ENCODE results near the gene ERMARD.

The ERMARD gene

GRCh38 chr6:169720207-169720855, 31.1 kb upstream of the ERMARD start:
- no peaks in the 10 kb centered on the region for H3K27me3 ChIP-seq (ENCODE audit: control insufficient read depth in 1 of 2, insufficient read depth in 2 of 2, low read length in 2 of 2)
- H3K4me1 ChIP-seq (ENCODE audit: control insufficient read depth in 1 of 2, insufficient read depth in 2 of 2, low read length in 2 of 2), result peaks cover 14 to 20% of the 10 kb centered on the region in 2 donors
- H3K9ac ChIP-seq (ENCODE audit: low read depth in 1 of 2, low read length in 2 of 2), result no peak overlapping the region
- peaks cover 0 to 13% of the 10 kb centered on the region in 2 donors for H3K36me3 ChIP-seq (ENCODE audit: control insufficient read depth in 1 of 2, insufficient read depth in 2 of 2, low read length in 2 of 2)
- H3K27ac ChIP-seq (ENCODE audit: low read depth, low read length), result no peak overlapping the region
- no peak overlapping the region for H3K4me3 ChIP-seq (ENCODE audit: low read depth in 1 of 2, low read length in 2 of 2)
- H3K9me3 ChIP-seq (ENCODE audit: control insufficient read depth in 1 of 2, low read length in 2 of 2), result no peaks in the 10 kb centered on the region

GRCh38 chr6:169722362-169723199, 28.8 kb upstream of the ERMARD start:
- Histone ChIP-seq H3K4me3 (ENCODE audit: low read depth in 1 of 2, low read length in 2 of 2) (peak overlapping the region; percentile 72 to 93), H3K9ac (ENCODE audit: low read depth in 1 of 2, low read length in 2 of 2) (peak overlapping the region; percentile 77 to 85), H3K27ac (ENCODE audit: low read depth, low read length) (peak overlapping the region; percentile 7), H3K4me1 (ENCODE audit: control insufficient read depth in 1 of 2, insufficient read depth in 2 of 2, low read length in 2 of 2) (peaks cover 19 to 21% of the 10 kb centered on the region in 2 donors), H3K27me3 (ENCODE audit: control insufficient read depth in 1 of 2, insufficient read depth in 2 of 2, low read length in 2 of 2) (no peaks in the 10 kb centered on the region), H3K36me3 (ENCODE audit: control insufficient read depth in 1 of 2, insufficient read depth in 2 of 2, low read length in 2 of 2) (no peaks in the 10 kb centered on the region), H3K9me3 (ENCODE audit: control insufficient read depth in 1 of 2, low read length in 2 of 2) (no peaks in the 10 kb centered on the region)

- Histone ChIP-seq H3K27ac (ENCODE audit: low read depth, low read length) (peak overlapping the region; percentile 82), H3K4me3 (ENCODE audit: low read depth in 1 of 2, low read length in 2 of 2) (peak overlapping the region; percentile 72 to 93), H3K4me1 (ENCODE audit: control insufficient read depth in 1 of 2, insufficient read depth in 2 of 2, low read length in 2 of 2) (peaks cover 19 to 21% of the 10 kb centered on the region in 2 donors), H3K9ac (ENCODE audit: low read depth in 1 of 2, low read length in 2 of 2) (peak overlapping the region; percentile 77 to 85), H3K36me3 (ENCODE audit: control insufficient read depth in 1 of 2, insufficient read depth in 2 of 2, low read length in 2 of 2) (no peaks in the 10 kb centered on the region), H3K27me3 (ENCODE audit: control insufficient read depth in 1 of 2, insufficient read depth in 2 of 2, low read length in 2 of 2) (no peaks in the 10 kb centered on the region), H3K9me3 (ENCODE audit: control insufficient read depth in 1 of 2, low read length in 2 of 2) (no peaks in the 10 kb centered on the region)
Observed at GRCh38 chr6:169723200-169723909, 28.1 kb upstream of the ERMARD start.

- Histone ChIP-seq H3K27ac (ENCODE audit: low read depth, low read length) (peak overlapping the region; percentile 89), H3K4me3 (ENCODE audit: low read depth in 1 of 2, low read length in 2 of 2) (peak overlapping the region in 1 of 2 donors; percentile 56), H3K27me3 (ENCODE audit: control insufficient read depth in 1 of 2, insufficient read depth in 2 of 2, low read length in 2 of 2) (no peaks in the 10 kb centered on the region)
Observed at GRCh38 chr6:169723991-169724493, 27.4 kb upstream of the ERMARD start.

GRCh38 chr6:169724494-169725124, 26.8 kb upstream of the ERMARD start, which contains the start of gene PHF10:
Gene PHF10 (minus strand): TSS chr6:169724500. CDS start chr6:169723931, 569 bp downstream.
- H3K4me3 ChIP-seq (ENCODE audit: low read depth in 1 of 2, low read length in 2 of 2), result peak within 1 kb of the TSS; percentile 80 to 93
- H3K9me3 ChIP-seq (ENCODE audit: control insufficient read depth in 1 of 2, low read length in 2 of 2), result no peaks in the 10 kb centered on the region
- peak within 1 kb of the TSS; percentile 89 for H3K27ac ChIP-seq (ENCODE audit: low read depth, low read length)
- H3K9ac ChIP-seq (ENCODE audit: low read depth in 1 of 2, low read length in 2 of 2), result peak within 1 kb of the TSS; percentile 77 to 85
- no peaks in the 10 kb centered on the region for H3K27me3 ChIP-seq (ENCODE audit: control insufficient read depth in 1 of 2, insufficient read depth in 2 of 2, low read length in 2 of 2)
- peaks cover 19 to 21% of the 10 kb centered on the region in 2 donors for H3K4me1 ChIP-seq (ENCODE audit: control insufficient read depth in 1 of 2, insufficient read depth in 2 of 2, low read length in 2 of 2)
- H3K36me3 ChIP-seq (ENCODE audit: control insufficient read depth in 1 of 2, insufficient read depth in 2 of 2, low read length in 2 of 2), result no peaks in the 10 kb centered on the region

More at GRCh38 chr6:169723991-169724493, 27.4 kb upstream of the ERMARD start:
- no peaks in the 10 kb centered on the region for H3K9me3 ChIP-seq (ENCODE audit: control insufficient read depth in 1 of 2, low read length in 2 of 2)
- peaks cover 19 to 21% of the 10 kb centered on the region in 2 donors for H3K4me1 ChIP-seq (ENCODE audit: control insufficient read depth in 1 of 2, insufficient read depth in 2 of 2, low read length in 2 of 2)
- no peaks in the 10 kb centered on the region for H3K36me3 ChIP-seq (ENCODE audit: control insufficient read depth in 1 of 2, insufficient read depth in 2 of 2, low read length in 2 of 2)
- no peak overlapping the region for H3K9ac ChIP-seq (ENCODE audit: low read depth in 1 of 2, low read length in 2 of 2)

GRCh38 chr6:169725125-169726048, 26.0 kb upstream of the ERMARD start:
- Histone ChIP-seq H3K27ac (ENCODE audit: low read depth, low read length) (peak overlapping the region; percentile 82), H3K9ac (ENCODE audit: low read depth in 1 of 2, low read length in 2 of 2) (peak overlapping the region; percentile 54 to 55), H3K36me3 (ENCODE audit: control insufficient read depth in 1 of 2, insufficient read depth in 2 of 2, low read length in 2 of 2) (no peaks in the 10 kb centered on the region), H3K9me3 (ENCODE audit: control insufficient read depth in 1 of 2, low read length in 2 of 2) (no peaks in the 10 kb centered on the region), H3K27me3 (ENCODE audit: control insufficient read depth in 1 of 2, insufficient read depth in 2 of 2, low read length in 2 of 2) (no peaks in the 10 kb centered on the region), H3K4me1 (ENCODE audit: control insufficient read depth in 1 of 2, insufficient read depth in 2 of 2, low read length in 2 of 2) (peaks cover 19 to 21% of the 10 kb centered on the region in 2 donors), H3K4me3 (ENCODE audit: low read depth in 1 of 2, low read length in 2 of 2) (peak overlapping the region; percentile 77 to 80)

GRCh38 chr6:169726049-169726400, 25.4 kb upstream of the ERMARD start:
- no peaks in the 10 kb centered on the region for H3K27me3 ChIP-seq (ENCODE audit: control insufficient read depth in 1 of 2, insufficient read depth in 2 of 2, low read length in 2 of 2)
- peaks cover 19 to 21% of the 10 kb centered on the region in 2 donors for H3K4me1 ChIP-seq (ENCODE audit: control insufficient read depth in 1 of 2, insufficient read depth in 2 of 2, low read length in 2 of 2)
- H3K36me3 ChIP-seq (ENCODE audit: control insufficient read depth in 1 of 2, insufficient read depth in 2 of 2, low read length in 2 of 2), result no peaks in the 10 kb centered on the region
- no peak overlapping the region for H3K27ac ChIP-seq (ENCODE audit: low read depth, low read length)
- H3K9ac ChIP-seq (ENCODE audit: low read depth in 1 of 2, low read length in 2 of 2), result no peak overlapping the region
- H3K9me3 ChIP-seq (ENCODE audit: control insufficient read depth in 1 of 2, low read length in 2 of 2), result no peaks in the 10 kb centered on the region
- no peak overlapping the region for H3K4me3 ChIP-seq (ENCODE audit: low read depth in 1 of 2, low read length in 2 of 2)

GRCh38 chr6:169726963-169727362, 24.5 kb upstream of the ERMARD start:
- Histone ChIP-seq H3K27me3 (ENCODE audit: control insufficient read depth in 1 of 2, insufficient read depth in 2 of 2, low read length in 2 of 2) (no peaks in the 10 kb centered on the region), H3K9ac (ENCODE audit: low read depth in 1 of 2, low read length in 2 of 2) (no peak overlapping the region), H3K36me3 (ENCODE audit: control insufficient read depth in 1 of 2, insufficient read depth in 2 of 2, low read length in 2 of 2) (no peaks in the 10 kb centered on the region), H3K27ac (ENCODE audit: low read depth, low read length) (no peak overlapping the region), H3K4me3 (ENCODE audit: low read depth in 1 of 2, low read length in 2 of 2) (no peak overlapping the region), H3K9me3 (ENCODE audit: control insufficient read depth in 1 of 2, low read length in 2 of 2) (no peaks in the 10 kb centered on the region), H3K4me1 (ENCODE audit: control insufficient read depth in 1 of 2, insufficient read depth in 2 of 2, low read length in 2 of 2) (peaks cover 11 to 17% of the 10 kb centered on the region in 2 donors)

GRCh38 chr6:169729961-169730360, 21.5 kb upstream of the ERMARD start:
- H3K4me1 ChIP-seq (ENCODE audit: control insufficient read depth in 1 of 2, insufficient read depth in 2 of 2, low read length in 2 of 2), result peaks cover 4 to 8% of the 10 kb centered on the region in 2 donors
- H3K9ac ChIP-seq (ENCODE audit: low read depth in 1 of 2, low read length in 2 of 2), result no peak overlapping the region
- H3K27ac ChIP-seq (ENCODE audit: low read depth, low read length), result no peak overlapping the region
- no peaks in the 10 kb centered on the region for H3K36me3 ChIP-seq (ENCODE audit: control insufficient read depth in 1 of 2, insufficient read depth in 2 of 2, low read length in 2 of 2)
- no peaks in the 10 kb centered on the region for H3K27me3 ChIP-seq (ENCODE audit: control insufficient read depth in 1 of 2, insufficient read depth in 2 of 2, low read length in 2 of 2)
- H3K4me3 ChIP-seq (ENCODE audit: low read depth in 1 of 2, low read length in 2 of 2), result no peak overlapping the region
- no peaks in the 10 kb centered on the region for H3K9me3 ChIP-seq (ENCODE audit: control insufficient read depth in 1 of 2, low read length in 2 of 2)
